ENCODE measurements around the gene FOXQ1.

The FOXQ1 gene

GRCh38 chr6:1311400-1312202 is at the start of gene FOXQ1:
TSS of gene FOXQ1 (plus strand) at chr6:1312098. CDS start at chr6:1312705, 607 bp downstream.
- DNase-seq (ENCODE audit: low read depth) = no peak

- no peak for DNase-seq (ENCODE audit: low read depth)
Measured at GRCh38 chr6:1262704-1263038, 49.2 kb upstream of the FOXQ1 start.

- no peak for DNase-seq (ENCODE audit: low read depth)
Measured at GRCh38 chr6:1263039-1263849, 48.7 kb upstream of the FOXQ1 start.

GRCh38 chr6:1263850-1264377 is 48.0 kb upstream of the FOXQ1 start:
- DNase-seq (ENCODE audit: low read depth) = no peak

GRCh38 chr6:1264619-1265445 is 47.1 kb upstream of the FOXQ1 start:
- DNase-seq (ENCODE audit: low read depth) = no peak

- DNase-seq (ENCODE audit: low read depth) = no peak
Measured at GRCh38 chr6:1266686-1267056, 45.2 kb upstream of the FOXQ1 start.

GRCh38 chr6:1267057-1267732 is 44.7 kb upstream of the FOXQ1 start:
- no peak for DNase-seq (ENCODE audit: low read depth)

- no peak for DNase-seq (ENCODE audit: low read depth)
Measured at GRCh38 chr6:1267790-1268762, 43.8 kb upstream of the FOXQ1 start.

GRCh38 chr6:1271071-1271763 is 40.7 kb upstream of the FOXQ1 start:
- no peak for DNase-seq (ENCODE audit: low read depth)

- DNase-seq (ENCODE audit: low read depth) = no peak
Measured at GRCh38 chr6:1278061-1278720, 33.7 kb upstream of the FOXQ1 start.

- DNase-seq (ENCODE audit: low read depth) = no peak
Measured at GRCh38 chr6:1279065-1279464, 32.8 kb upstream of the FOXQ1 start.

GRCh38 chr6:1280666-1281300 is 31.1 kb upstream of the FOXQ1 start:
- no peak for DNase-seq (ENCODE audit: low read depth)

- DNase-seq (ENCODE audit: low read depth) = no peak
Measured at GRCh38 chr6:1281746-1282145, 30.2 kb upstream of the FOXQ1 start.

- DNase-seq (ENCODE audit: low read depth) = no peak
Measured at GRCh38 chr6:1283501-1283900, 28.4 kb upstream of the FOXQ1 start.

GRCh38 chr6:1285556-1285955 is 26.3 kb upstream of the FOXQ1 start:
- no peak for DNase-seq (ENCODE audit: low read depth)

GRCh38 chr6:1285956-1286355 is 25.9 kb upstream of the FOXQ1 start:
- DNase-seq (ENCODE audit: low read depth) = no peak

- no peak for DNase-seq (ENCODE audit: low read depth)
Measured at GRCh38 chr6:1287103-1287591, 24.8 kb upstream of the FOXQ1 start.

- no peak for DNase-seq (ENCODE audit: low read depth)
Measured at GRCh38 chr6:1290086-1290485, 21.8 kb upstream of the FOXQ1 start.

GRCh38 chr6:1290805-1291204 is 21.1 kb upstream of the FOXQ1 start:
- DNase-seq (ENCODE audit: low read depth) = no peak

Measured in CMK (cell line).